ENCODE results near the gene SLC25A12. TPM values are rescaled to one million over a fixed set of nuclear protein-coding genes. Genes with fewer than 3 reads are reported as not detected.

The SLC25A12 gene
- total and polyA plus RNA-seq, 2 of the 13 experiments (the other 11 are each of a cell fraction or from before 2014, with no cell fraction given): 8.1 to 15.9 TPM

DNA sequence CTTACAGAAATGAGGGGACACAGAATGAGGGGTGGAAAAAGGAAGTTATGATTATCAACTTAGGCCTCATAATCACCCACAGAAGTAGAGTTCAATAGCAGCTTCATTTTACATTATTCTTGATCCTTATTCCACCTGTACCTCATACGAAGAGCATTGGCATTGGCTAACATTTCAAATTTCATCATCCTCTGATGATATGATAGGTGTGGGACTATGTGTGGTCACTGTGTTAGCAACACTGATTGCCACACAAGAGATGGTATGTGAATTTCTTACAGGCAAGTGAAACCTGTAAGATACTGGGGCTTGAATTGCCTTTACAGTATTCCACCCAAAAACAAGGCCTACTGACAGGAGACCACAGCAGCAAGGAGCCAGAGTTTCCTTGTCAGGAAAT is 14.2 kb upstream of the SLC25A12 start:
- 15% methylated on average over 1 of the region's 1 CpG for WGBS (ENCODE audit: low lambda C conversion rate)
- CTCF ChIA-PET (ENCODE audit: low intra/inter-chr PET ratio, low total read pairs): no interaction called here
- DNase-seq (ENCODE audit: low spot score) (no peak), ATAC-seq (no peak), FAIRE-seq (peak; percentile 12)
- POLR2A ChIA-PET: no interaction called here
- TF ChIP-seq CEBPB (IDR thresholded peaks at IDR 0.05; ENCODE audit: borderline replicate concordance, low read depth, low read length) (peak; percentile 73), SMARCE1 (IDR thresholded peaks at IDR 0.05; ENCODE audit: borderline replicate concordance) (no peak), MED13 (CRISPR knock-in tag; IDR thresholded peaks at IDR 0.05) (no peak)
- H3K4me1 ChIP-seq (ENCODE audit: insufficient read depth, low read length): no peaks in the 10 kb centered on the region
- no peaks in the 10 kb centered on the region for H4K20me1 ChIP-seq (ENCODE audit: insufficient read depth, low read length)
- no peak overlapping the region for H3K4me3 ChIP-seq (replicated peaks in 1 of 3; ENCODE audit: insufficient read depth in 1 of 3, low read depth in 2 of 3, low read length in 3 of 3)
- H3K36me3 ChIP-seq (replicated peaks in 1 of 2; ENCODE audit: control insufficient read depth in 1 of 2, insufficient read depth in 2 of 2, low read length in 2 of 2): no peaks in the 10 kb centered on the region
- in situ Hi-C loops (cut with HindIII; ENCODE audit: extremely low pct_ligation_motif_present, low pct_unique_long_range_greater_than_20kb) (no loop called here), intact Hi-C loops (cut with micrococcal nuclease; ENCODE audit: unreplicated experiment) (no loop called here)
- H3K9me3 ChIP-seq (ENCODE audit: low read length): no peaks in the 10 kb centered on the region
- no peak overlapping the region for H2AFZ ChIP-seq (ENCODE audit: low read length)
- H3K9ac ChIP-seq (ENCODE audit: insufficient read depth, low read depth, low read length): no peak overlapping the region
- no peak overlapping the region for H3K4me2 ChIP-seq (ENCODE audit: low read depth, low read length)
- no peaks in the 10 kb centered on the region for H3K79me2 ChIP-seq (ENCODE audit: insufficient read depth, low read length)
- H3K27ac ChIP-seq (ENCODE audit: extremely low read length, insufficient read depth, low read length): no peak overlapping the region
- no TSS peak for BruUV-seq (replicated peaks)
- H3K27me3 ChIP-seq (ENCODE audit: control insufficient read depth in 1 of 2, insufficient read depth in 2 of 2, low read length in 2 of 2): peaks cover 0 to 26% of the 10 kb centered on the region in 2 experiments; a peak in 2 of 5 replicates

DNA sequence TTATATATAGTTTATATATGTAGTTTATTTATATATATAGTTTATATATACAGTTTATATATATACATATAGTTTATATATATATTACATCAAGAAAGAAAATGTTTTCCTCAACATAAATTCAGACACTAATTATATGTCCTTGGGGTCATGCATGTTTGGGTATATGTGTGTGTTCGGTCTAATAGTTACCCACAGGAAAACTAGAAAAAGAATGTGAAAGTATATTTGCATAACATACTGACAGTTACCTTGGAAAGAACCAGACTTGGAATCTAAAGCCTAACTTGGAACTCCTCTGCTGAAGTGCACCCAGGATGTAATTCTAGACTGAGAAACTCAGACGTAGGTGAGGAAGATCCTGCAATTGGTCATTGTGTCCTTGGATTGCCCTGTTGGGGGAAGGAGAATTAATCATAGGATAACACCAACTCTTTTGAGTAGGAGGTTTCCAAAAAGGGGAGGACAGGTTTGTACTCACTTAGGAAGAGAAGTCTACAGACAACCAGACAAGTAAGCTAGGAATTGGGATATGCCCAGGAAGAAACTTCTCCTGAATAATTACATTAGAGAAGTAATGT is 8.9 kb upstream of the SLC25A12 start:
- H3K27ac ChIP-seq (ENCODE audit: extremely low read length, insufficient read depth, low read length): no peak overlapping the region
- peaks cover 7% of the 10 kb centered on the region for H3K9me3 ChIP-seq (ENCODE audit: low read length)
- no peak overlapping the region for H3K4me2 ChIP-seq (ENCODE audit: low read depth, low read length)
- H3K9ac ChIP-seq (ENCODE audit: insufficient read depth, low read depth, low read length): no peak overlapping the region
- no peaks in the 10 kb centered on the region for H3K79me2 ChIP-seq (ENCODE audit: insufficient read depth, low read length)
- no peaks in the 10 kb centered on the region for H4K20me1 ChIP-seq (ENCODE audit: insufficient read depth, low read length)
- 0% methylated on average over 2 of the region's 2 CpGs for WGBS (ENCODE audit: low lambda C conversion rate)
- H3K4me3 ChIP-seq (replicated peaks in 1 of 3; ENCODE audit: insufficient read depth in 1 of 3, low read depth in 2 of 3, low read length in 3 of 3): no peak overlapping the region
- intact Hi-C loops (cut with micrococcal nuclease; ENCODE audit: unreplicated experiment) (no loop called here), in situ Hi-C loops (cut with HindIII; ENCODE audit: extremely low pct_ligation_motif_present, low pct_unique_long_range_greater_than_20kb) (no loop called here)
- H3K27me3 ChIP-seq (ENCODE audit: control insufficient read depth in 1 of 2, insufficient read depth in 2 of 2, low read length in 2 of 2): peaks cover 0 to 7% of the 10 kb centered on the region in 2 experiments; a peak in 2 of 5 replicates
- ChIA-PET CTCF (ENCODE audit: low intra/inter-chr PET ratio, low total read pairs) (no interaction called here), POLR2A (no interaction called here)
- no peaks in the 10 kb centered on the region for H3K36me3 ChIP-seq (replicated peaks in 1 of 2; ENCODE audit: control insufficient read depth in 1 of 2, insufficient read depth in 2 of 2, low read length in 2 of 2)
- FAIRE-seq (no peak), ATAC-seq (no peak), DNase-seq (ENCODE audit: low spot score) (no peak)
- no TSS peak for BruUV-seq (replicated peaks)
- H3K4me1 ChIP-seq (ENCODE audit: insufficient read depth, low read length): 0 out of 2 replicates have a peak, but pooled peaks cover under 1% of the 10 kb centered on the region
- no peak overlapping the region for H2AFZ ChIP-seq (ENCODE audit: low read length)
- TF ChIP-seq ZBTB7A (CRISPR knock-in tag; IDR thresholded peaks at IDR 0.05): no peak
- no peak for TF ChIP-seq SRSF4 (IDR thresholded peaks at IDR 0.05; ENCODE audit: low read depth, low read length, poor library complexity, severe bottlenecking)
- TF ChIP-seq KLF11 (CRISPR knock-in tag; IDR thresholded peaks at IDR 0.05): no peak
- TF ChIP-seq STAG1 (CRISPR knock-in tag; IDR thresholded peaks at IDR 0.05): no peak
- TF ChIP-seq, protein P1, sequence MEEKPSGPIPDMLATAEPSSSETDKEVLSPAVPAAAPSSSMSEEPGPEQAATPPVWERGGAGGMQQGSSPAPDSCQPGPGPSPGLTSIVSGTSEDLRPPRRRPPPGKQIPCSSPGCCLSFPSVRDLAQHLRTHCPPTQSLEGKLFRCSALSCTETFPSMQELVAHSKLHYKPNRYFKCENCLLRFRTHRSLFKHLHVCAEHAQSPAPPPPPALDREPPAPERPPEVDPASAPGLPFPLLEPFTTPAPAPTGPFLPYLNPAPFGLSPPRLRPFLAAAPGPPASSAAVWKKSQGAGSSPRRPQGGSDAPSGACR (CRISPR knock-in tag; IDR thresholded peaks at IDR 0.05): no peak
- TF ChIP-seq CCAR2 (optimal IDR thresholded peaks at IDR 0.05; ENCODE audit: low read depth, low read length): no peak
- no peak for TF ChIP-seq ZNF781 (CRISPR knock-in tag; IDR thresholded peaks at IDR 0.05; ENCODE audit: borderline replicate concordance, not compliant biosample characterization)
- TF ChIP-seq, protein P2, sequence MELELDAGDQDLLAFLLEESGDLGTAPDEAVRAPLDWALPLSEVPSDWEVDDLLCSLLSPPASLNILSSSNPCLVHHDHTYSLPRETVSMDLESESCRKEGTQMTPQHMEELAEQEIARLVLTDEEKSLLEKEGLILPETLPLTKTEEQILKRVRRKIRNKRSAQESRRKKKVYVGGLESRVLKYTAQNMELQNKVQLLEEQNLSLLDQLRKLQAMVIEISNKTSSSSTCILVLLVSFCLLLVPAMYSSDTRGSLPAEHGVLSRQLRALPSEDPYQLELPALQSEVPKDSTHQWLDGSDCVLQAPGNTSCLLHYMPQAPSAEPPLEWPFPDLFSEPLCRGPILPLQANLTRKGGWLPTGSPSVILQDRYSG (CRISPR knock-in tag; IDR thresholded peaks at IDR 0.05): no peak
- no peak for TF ChIP-seq ZNF547 (CRISPR knock-in tag; IDR thresholded peaks at IDR 0.05)
- TF ChIP-seq ZBTB42 (CRISPR knock-in tag; IDR thresholded peaks at IDR 0.05): no peak
- no peak for TF ChIP-seq KAT8 (CRISPR knock-in tag; IDR thresholded peaks at IDR 0.05)
- TF ChIP-seq ZNF143 (CRISPR knock-in tag; IDR thresholded peaks at IDR 0.05): no peak
- TF ChIP-seq, protein P3, sequence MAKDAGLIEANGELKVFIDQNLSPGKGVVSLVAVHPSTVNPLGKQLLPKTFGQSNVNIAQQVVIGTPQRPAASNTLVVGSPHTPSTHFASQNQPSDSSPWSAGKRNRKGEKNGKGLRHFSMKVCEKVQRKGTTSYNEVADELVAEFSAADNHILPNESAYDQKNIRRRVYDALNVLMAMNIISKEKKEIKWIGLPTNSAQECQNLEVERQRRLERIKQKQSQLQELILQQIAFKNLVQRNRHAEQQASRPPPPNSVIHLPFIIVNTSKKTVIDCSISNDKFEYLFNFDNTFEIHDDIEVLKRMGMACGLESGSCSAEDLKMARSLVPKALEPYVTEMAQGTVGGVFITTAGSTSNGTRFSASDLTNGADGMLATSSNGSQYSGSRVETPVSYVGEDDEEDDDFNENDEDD (CRISPR knock-in tag; IDR thresholded peaks at IDR 0.05; ENCODE audit: borderline replicate concordance): no peak
- no peak for TF ChIP-seq MTA1 (CRISPR knock-in tag; IDR thresholded peaks at IDR 0.05; ENCODE audit: borderline replicate concordance)
